Activated naive CD4-positive, alpha-beta T cell treated with anti-CD3 and anti-CD28 coated beads for 36 hours (primary cell): ENCODE measurements around the gene ARV1. TPM values are rescaled to one million over a fixed set of nuclear protein-coding genes. Genes with fewer than 3 reads are reported as not detected.

Source experiments
- CTCF ChIA-PET: fragments of 350-600 bp; sonication (Branson Sonifier 250); formaldehyde crosslinking; loops from one replicate; lab custom pipeline; 2021; ENCODE audit warnings: antibody characterized with exemption; lab: Charles Lee
- DNase-seq: peaks from one replicate; pipeline ENCODE4 v3.0.0-alpha.2; 2020
- H3K27ac Mint-ChIP-seq: one replicate; pipeline ENCODE4 v1.8.0; 2021; ENCODE audit warnings: mild to moderate bottlenecking, mixed read lengths
- H3K27me3 Mint-ChIP-seq: one replicate; pipeline ENCODE4 v1.8.0; 2021; ENCODE audit warnings: low read depth, mixed read lengths
- H3K36me3 Mint-ChIP-seq: one replicate; pipeline ENCODE4 v1.8.0; 2021; ENCODE audit warnings: low read depth, mixed read lengths
- H3K4me1 Mint-ChIP-seq: one replicate; pipeline ENCODE4 v1.8.0; 2021; ENCODE audit warnings: low read depth, mixed read lengths
- H3K4me3 Mint-ChIP-seq: one replicate; pipeline ENCODE4 v1.8.0; 2021; ENCODE audit warnings: mild to moderate bottlenecking, moderate library complexity, mixed read lengths
- H3K9me3 Mint-ChIP-seq: one replicate; pipeline ENCODE4 v1.8.0; 2021; ENCODE audit warnings: mixed read lengths
- intact Hi-C: fragments of 100-400 bp; cut with micrococcal nuclease; formaldehyde crosslinking; loops from one replicate; pipeline ENCODE4 v1.15.1; 2023
- total RNA-seq, 2 experiments: library from RNA; stranded (reverse); gene quantifications; one replicate each; pipeline ENCODE4 v1.2.3, GENCODE V29; 2021

Gene ARV1
- total RNA-seq, 2 experiments from 2014 or later: 14.9 to 17.7 TPM

- peaks cover 17% of the 10 kb centered on the region for H3K4me1 Mint-ChIP-seq
- no peak overlapping the region for H3K27ac Mint-ChIP-seq
- peaks cover 20% of the 10 kb centered on the region for H3K36me3 Mint-ChIP-seq
- intact Hi-C loops: no loop called here
- no peak overlapping the region for H3K4me3 Mint-ChIP-seq
- H3K27me3 Mint-ChIP-seq: no peaks in the 10 kb centered on the region
- CTCF ChIA-PET: interaction anchor here (1.3 kb wide), 1 partner anchor 21 kb away, joined by 5 read pairs; the partner anchor contains the start of genes ARV1 and TTC13
- H3K9me3 Mint-ChIP-seq: no peaks in the 10 kb centered on the region
- no peak for DNase-seq
These were observed 21.3 kb upstream of the ARV1 start for GRCh38 chr1:230957580-230957989.

- Mint-ChIP-seq H3K4me3 (no peak overlapping the region), H3K4me1 (peaks cover 18% of the 10 kb centered on the region), H3K36me3 (peaks cover 19% of the 10 kb centered on the region), H3K9me3 (no peaks in the 10 kb centered on the region), H3K27me3 (no peaks in the 10 kb centered on the region), H3K27ac (no peak overlapping the region)
- intact Hi-C loops: no loop called here
- CTCF ChIA-PET: interaction anchor here (1.3 kb wide), 1 partner anchor 20 kb away, joined by 5 read pairs; the partner anchor contains the start of genes ARV1 and TTC13
- DNase-seq: no peak
These were observed 20.5 kb upstream of the ARV1 start for GRCh38 chr1:230958370-230958769.

- intact Hi-C loops: no loop called here
- H3K4me3 Mint-ChIP-seq: no peak overlapping the region
- H3K4me1 Mint-ChIP-seq: peaks cover 31% of the 10 kb centered on the region
- H3K9me3 Mint-ChIP-seq: no peaks in the 10 kb centered on the region
- no peak for DNase-seq
- CTCF ChIA-PET: no interaction called here
- no peaks in the 10 kb centered on the region for H3K27me3 Mint-ChIP-seq
- peaks cover 4% of the 10 kb centered on the region for H3K36me3 Mint-ChIP-seq
- no peak overlapping the region for H3K27ac Mint-ChIP-seq
These were observed 14.0 kb upstream of the ARV1 start for GRCh38 chr1:230964896-230965295.

GRCh38 chr1:230965535-230965934, 13.4 kb upstream of the ARV1 start:
- intact Hi-C loops: no loop called here
- Mint-ChIP-seq H3K27me3 (no peaks in the 10 kb centered on the region), H3K4me1 (peaks cover 36% of the 10 kb centered on the region), H3K9me3 (no peaks in the 10 kb centered on the region), H3K36me3 (peaks cover 4% of the 10 kb centered on the region), H3K27ac (no peak overlapping the region), H3K4me3 (no peak overlapping the region)
- DNase-seq: no peak
- CTCF ChIA-PET: no interaction called here

GRCh38 chr1:230966358-230966873, 12.5 kb upstream of the ARV1 start:
- no peak for DNase-seq
- Mint-ChIP-seq H3K4me1 (peaks cover 29% of the 10 kb centered on the region), H3K27ac (no peak overlapping the region), H3K36me3 (peaks cover 2% of the 10 kb centered on the region), H3K4me3 (no peak overlapping the region), H3K27me3 (no peaks in the 10 kb centered on the region), H3K9me3 (no peaks in the 10 kb centered on the region)
- CTCF ChIA-PET: no interaction called here
- intact Hi-C loops: no loop called here

- Mint-ChIP-seq H3K36me3 (no peaks in the 10 kb centered on the region), H3K27ac (no peak overlapping the region), H3K4me1 (peaks cover 47% of the 10 kb centered on the region), H3K9me3 (no peaks in the 10 kb centered on the region), H3K27me3 (no peaks in the 10 kb centered on the region), H3K4me3 (no peak overlapping the region)
- no peak for DNase-seq
- intact Hi-C loops: loop anchor here (5.0 to 10.0 kb wide), 3 partner anchors 554 to 1346 kb away; partner anchors contain the start of genes TAF5L, TSNAX and URB2
- CTCF ChIA-PET: interaction anchor here (1.3 kb wide), 1 partner anchor 10 kb away, joined by 4 read pairs; no protein-coding TSS in a partner anchor
These were observed 8.5 kb upstream of the ARV1 start for GRCh38 chr1:230970432-230970831.

- DNase-seq: no peak
- intact Hi-C loops: loop anchor here (5.0 to 10.0 kb wide), 3 partner anchors 553 to 1347 kb away; partner anchors contain the start of genes TAF5L, TSNAX and URB2
- no peak overlapping the region for H3K27ac Mint-ChIP-seq
- no peaks in the 10 kb centered on the region for H3K9me3 Mint-ChIP-seq
- peaks cover 52% of the 10 kb centered on the region for H3K4me1 Mint-ChIP-seq
- peaks cover 2% of the 10 kb centered on the region for H3K36me3 Mint-ChIP-seq
- no peaks in the 10 kb centered on the region for H3K27me3 Mint-ChIP-seq
- H3K4me3 Mint-ChIP-seq: no peak overlapping the region
- CTCF ChIA-PET: interaction anchor here (1.0 kb wide), 1 partner anchor 12 kb away, joined by 3 read pairs; no protein-coding TSS in a partner anchor
These were observed 7.1 kb upstream of the ARV1 start for GRCh38 chr1:230971771-230972170.

GRCh38 chr1:230972855-230973271, 6.0 kb upstream of the ARV1 start:
- CTCF ChIA-PET: interaction anchor here (0.6 to 0.9 kb wide), 2 partner anchors 10 to 51 kb away, joined by 3 to 4 read pairs; no protein-coding TSS in a partner anchor

GRCh38 chr1:230975636-230976035, 3.3 kb upstream of the ARV1 start:
- Mint-ChIP-seq H3K36me3 (peaks cover 8% of the 10 kb centered on the region), H3K4me1 (peaks cover 50% of the 10 kb centered on the region), H3K4me3 (no peak overlapping the region), H3K9me3 (no peaks in the 10 kb centered on the region), H3K27me3 (no peaks in the 10 kb centered on the region), H3K27ac (no peak overlapping the region)
- CTCF ChIA-PET: interaction anchor here (0.9 kb wide), 1 partner anchor 57 kb away, joined by 3 read pairs; no protein-coding TSS in a partner anchor
- no peak for DNase-seq
- intact Hi-C loops: loop anchor here (5.0 to 10.0 kb wide), 7 partner anchors 43 to 1977 kb away; partner anchors contain the start of genes DISC1, EGLN1, MAP10 and NTPCR

More at GRCh38 chr1:230972855-230973271, 6.0 kb upstream of the ARV1 start:
- DNase-seq: peak; percentile 77
- Mint-ChIP-seq H3K9me3 (no peaks in the 10 kb centered on the region), H3K27ac (peak overlapping the region; percentile 87), H3K27me3 (no peaks in the 10 kb centered on the region), H3K36me3 (peaks cover 8% of the 10 kb centered on the region), H3K4me1 (peaks cover 58% of the 10 kb centered on the region), H3K4me3 (peak overlapping the region; percentile 46)
- intact Hi-C loops: loop anchor here (5.0 to 10.0 kb wide), 3 partner anchors 552 to 1348 kb away; partner anchors contain the start of genes TAF5L, TSNAX and URB2

- intact Hi-C loops: loop anchor here (5.0 to 10.0 kb wide), 7 partner anchors 44 to 1976 kb away; partner anchors contain the start of genes DISC1, EGLN1, MAP10 and NTPCR
- H3K4me1 Mint-ChIP-seq: peaks cover 49% of the 10 kb centered on the region
- DNase-seq: no peak
- no peaks in the 10 kb centered on the region for H3K27me3 Mint-ChIP-seq
- peak overlapping the region; percentile 58 for H3K27ac Mint-ChIP-seq
- no peaks in the 10 kb centered on the region for H3K9me3 Mint-ChIP-seq
- peak overlapping the region; percentile 28 for H3K4me3 Mint-ChIP-seq
- CTCF ChIA-PET: no interaction called here
- H3K36me3 Mint-ChIP-seq: peaks cover 8% of the 10 kb centered on the region
These were observed 2.5 kb upstream of the ARV1 start for GRCh38 chr1:230976360-230976759.

- peaks cover 8% of the 10 kb centered on the region for H3K36me3 Mint-ChIP-seq
- no peaks in the 10 kb centered on the region for H3K9me3 Mint-ChIP-seq
These were observed 1.8 kb upstream of the ARV1 start for GRCh38 chr1:230976825-230977747.

More at GRCh38 chr1:230976825-230977747, 1.8 kb upstream of the ARV1 start:
- H3K27me3 Mint-ChIP-seq: no peaks in the 10 kb centered on the region
- intact Hi-C loops: loop anchor here (1.0 to 10.0 kb wide), 8 partner anchors 45 to 1975 kb away; partner anchors contain the start of genes DISC1, EGLN1, MAP10 and NTPCR
- H3K4me3 Mint-ChIP-seq: peak overlapping the region; percentile 95
- peak overlapping the region; percentile 92 for H3K27ac Mint-ChIP-seq
- peak; percentile 42 for DNase-seq
- CTCF ChIA-PET: interaction anchor here (0.7 to 1.0 kb wide), 2 partner anchors 61 to 214 kb away, joined by 5 read pairs; no protein-coding TSS in a partner anchor
- H3K4me1 Mint-ChIP-seq: peaks cover 42% of the 10 kb centered on the region
